ENCODE results near the gene BTD.

DNA sequence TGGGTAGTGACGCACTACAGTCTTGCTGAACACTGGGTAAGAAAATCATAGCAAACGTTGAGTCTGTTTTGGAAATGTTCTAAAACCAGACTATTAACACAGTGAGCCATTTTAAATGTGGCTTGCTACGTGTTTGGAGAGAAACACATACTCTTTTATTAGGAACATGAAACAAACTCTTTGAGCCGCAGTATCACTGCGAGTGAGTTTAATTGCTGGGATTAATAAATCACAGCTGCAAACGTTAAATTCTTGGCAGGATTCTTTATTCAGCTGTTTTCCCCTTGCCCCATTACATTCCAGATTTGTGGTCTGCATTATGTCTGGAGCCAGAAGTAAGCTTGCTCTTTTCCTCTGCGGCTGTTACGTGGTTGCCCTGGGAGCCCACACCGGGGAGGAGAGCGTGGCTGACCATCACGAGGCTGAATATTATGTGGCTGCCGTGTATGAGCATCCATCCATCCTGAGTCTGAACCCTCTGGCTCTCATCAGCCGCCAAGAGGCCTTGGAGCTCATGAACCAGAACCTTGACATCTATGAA, 33.6 kb downstream of the BTD start:
- TF ChIP-seq, protein P1, sequence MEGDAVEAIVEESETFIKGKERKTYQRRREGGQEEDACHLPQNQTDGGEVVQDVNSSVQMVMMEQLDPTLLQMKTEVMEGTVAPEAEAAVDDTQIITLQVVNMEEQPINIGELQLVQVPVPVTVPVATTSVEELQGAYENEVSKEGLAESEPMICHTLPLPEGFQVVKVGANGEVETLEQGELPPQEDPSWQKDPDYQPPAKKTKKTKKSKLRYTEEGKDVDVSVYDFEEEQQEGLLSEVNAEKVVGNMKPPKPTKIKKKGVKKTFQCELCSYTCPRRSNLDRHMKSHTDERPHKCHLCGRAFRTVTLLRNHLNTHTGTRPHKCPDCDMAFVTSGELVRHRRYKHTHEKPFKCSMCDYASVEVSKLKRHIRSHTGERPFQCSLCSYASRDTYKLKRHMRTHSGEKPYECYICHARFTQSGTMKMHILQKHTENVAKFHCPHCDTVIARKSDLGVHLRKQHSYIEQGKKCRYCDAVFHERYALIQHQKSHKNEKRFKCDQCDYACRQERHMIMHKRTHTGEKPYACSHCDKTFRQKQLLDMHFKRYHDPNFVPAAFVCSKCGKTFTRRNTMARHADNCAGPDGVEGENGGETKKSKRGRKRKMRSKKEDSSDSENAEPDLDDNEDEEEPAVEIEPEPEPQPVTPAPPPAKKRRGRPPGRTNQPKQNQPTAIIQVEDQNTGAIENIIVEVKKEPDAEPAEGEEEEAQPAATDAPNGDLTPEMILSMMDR (conservative IDR thresholded peaks at IDR 0.05; ENCODE audit: low read depth, low read length), result no peak
- TF ChIP-seq EZH2 (IDR thresholded peaks at IDR 0.05; ENCODE audit: borderline replicate concordance, low read depth, low read length, poor library complexity, severe bottlenecking), result no peak

All from A673 (cell line).